Nephron progenitor cell (in vitro differentiated cells): ENCODE results near the gene TMEM267.
"Not testable (repeated sequence)": the region's sequence is repeated elsewhere in the genome, so short reads cannot be mapped to it uniquely, and the experiment has no call there.

Source experiments
- DNase-seq: peaks from one replicate; pipeline ENCODE4 v3.0.0; 2021
- H3K27ac Mint-ChIP-seq: 2 replicates; pipeline ENCODE4 v1.8.0; 2021; ENCODE audit warnings: mild to moderate bottlenecking, moderate library complexity, mixed read lengths
- H3K27me3 Mint-ChIP-seq: 2 replicates; pipeline ENCODE4 v1.8.0; 2021; ENCODE audit warnings: mild to moderate bottlenecking, low read depth, mixed read lengths; ENCODE audit not compliant: poor library complexity
- H3K36me3 Mint-ChIP-seq: 2 replicates; pipeline ENCODE4 v1.8.0; 2021; ENCODE audit warnings: low read depth, mixed read lengths
- H3K4me1 Mint-ChIP-seq: 2 replicates; pipeline ENCODE4 v1.8.0; 2021; ENCODE audit warnings: mixed read lengths
- H3K4me3 Mint-ChIP-seq: 2 replicates; pipeline ENCODE4 v1.8.0; 2021; ENCODE audit warnings: mild to moderate bottlenecking, moderate library complexity, mixed read lengths
- H3K9me3 Mint-ChIP-seq: 2 replicates; pipeline ENCODE4 v1.8.0; 2021; ENCODE audit warnings: mild to moderate bottlenecking, moderate library complexity, mixed read lengths
- CTCF ChIP-seq: fragments of 200-600 bp; sonication (generic); IDR thresholded peaks from 2 replicates; pipeline ENCODE4 v1.5.0; 2021; ENCODE audit warnings: antibody characterized with exemption

Gene TMEM267

GRCh38 chr5:43409809-43410271, 73.8 kb downstream of the TMEM267 start:
- peaks cover 4% of the 10 kb centered on the region for H3K27me3 Mint-ChIP-seq
- no peak for TF ChIP-seq CTCF
- no peak for DNase-seq
- peaks cover 7% of the 10 kb centered on the region for H3K9me3 Mint-ChIP-seq
- H3K4me3 Mint-ChIP-seq, result no peak overlapping the region
- no peak overlapping the region for H3K27ac Mint-ChIP-seq
- no peaks in the 10 kb centered on the region for H3K36me3 Mint-ChIP-seq
- H3K4me1 Mint-ChIP-seq, result no peaks in the 10 kb centered on the region

GRCh38 chr5:43402524-43403066, 81.1 kb downstream of the TMEM267 start:
- not testable (repeated sequence) for H3K4me3 Mint-ChIP-seq, H3K36me3 Mint-ChIP-seq, H3K27ac Mint-ChIP-seq, DNase-seq, H3K4me1 Mint-ChIP-seq
- H3K9me3 Mint-ChIP-seq, result peaks cover 29% of the 10 kb centered on the region
- H3K27me3 Mint-ChIP-seq, result peaks cover 15% of the 10 kb centered on the region

DNA sequence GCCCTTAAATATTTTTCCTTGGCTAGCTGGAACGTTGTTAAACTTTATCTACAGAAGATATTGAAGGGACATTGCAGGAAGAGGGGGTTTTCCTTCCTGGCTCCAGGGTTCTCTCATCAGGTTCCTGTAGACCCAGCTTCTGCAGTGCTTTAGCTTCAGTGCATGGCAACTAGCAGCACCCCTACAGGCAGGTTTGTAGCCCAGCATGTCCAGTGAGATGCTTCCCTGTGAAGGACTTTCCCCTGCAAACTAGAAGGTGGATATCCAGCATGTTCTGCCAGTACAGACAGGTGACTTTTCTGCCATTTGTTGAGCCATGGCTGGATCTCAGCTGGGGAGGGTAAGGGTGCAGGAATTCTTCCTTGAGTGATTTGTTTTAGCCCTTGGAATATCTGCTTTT, 81.8 kb downstream of the TMEM267 start:
- peaks cover 15% of the 10 kb centered on the region for H3K27me3 Mint-ChIP-seq
- no peak for DNase-seq

GRCh38 chr5:43400082-43400481, 83.6 kb downstream of the TMEM267 start:
- Mint-ChIP-seq H3K27ac (no peak overlapping the region), H3K4me3 (no peak overlapping the region), H3K9me3 (peaks cover 27% of the 10 kb centered on the region), H3K4me1 (no peaks in the 10 kb centered on the region), H3K36me3 (no peaks in the 10 kb centered on the region), H3K27me3 (peaks cover 16% of the 10 kb centered on the region)
- no peak for TF ChIP-seq CTCF
- no peak for DNase-seq

More for the DNA sequence above, 81.8 kb downstream of the TMEM267 start:
- peaks cover 26% of the 10 kb centered on the region for H3K9me3 Mint-ChIP-seq
- TF ChIP-seq CTCF, result no peak
- H3K4me3 Mint-ChIP-seq, result no peak overlapping the region
- no peaks in the 10 kb centered on the region for H3K36me3 Mint-ChIP-seq
- H3K27ac Mint-ChIP-seq, result no peak overlapping the region
- H3K4me1 Mint-ChIP-seq, result no peaks in the 10 kb centered on the region

- Mint-ChIP-seq H3K36me3 (no peaks in the 10 kb centered on the region), H3K9me3 (peaks cover 13% of the 10 kb centered on the region), H3K4me1 (no peaks in the 10 kb centered on the region), H3K27me3 (peaks cover 8% of the 10 kb centered on the region), H3K27ac (no peak overlapping the region), H3K4me3 (no peak overlapping the region)
- no peak for DNase-seq
- no peak for TF ChIP-seq CTCF
Observed at GRCh38 chr5:43396762-43397304, 86.8 kb downstream of the TMEM267 start.
